ENCODE data around the gene SCN1B. TPM values are rescaled to one million over a fixed set of nuclear protein-coding genes. Genes with fewer than 3 reads are reported as not detected.

SCN1B gene
- total and polyA plus RNA-seq, 10 of the 15 experiments (the other 5 are each of a cell fraction or from before 2014, with no cell fraction given) = 0.04 to 0.54 (median 0.11) TPM; not detected in 3

DNA sequence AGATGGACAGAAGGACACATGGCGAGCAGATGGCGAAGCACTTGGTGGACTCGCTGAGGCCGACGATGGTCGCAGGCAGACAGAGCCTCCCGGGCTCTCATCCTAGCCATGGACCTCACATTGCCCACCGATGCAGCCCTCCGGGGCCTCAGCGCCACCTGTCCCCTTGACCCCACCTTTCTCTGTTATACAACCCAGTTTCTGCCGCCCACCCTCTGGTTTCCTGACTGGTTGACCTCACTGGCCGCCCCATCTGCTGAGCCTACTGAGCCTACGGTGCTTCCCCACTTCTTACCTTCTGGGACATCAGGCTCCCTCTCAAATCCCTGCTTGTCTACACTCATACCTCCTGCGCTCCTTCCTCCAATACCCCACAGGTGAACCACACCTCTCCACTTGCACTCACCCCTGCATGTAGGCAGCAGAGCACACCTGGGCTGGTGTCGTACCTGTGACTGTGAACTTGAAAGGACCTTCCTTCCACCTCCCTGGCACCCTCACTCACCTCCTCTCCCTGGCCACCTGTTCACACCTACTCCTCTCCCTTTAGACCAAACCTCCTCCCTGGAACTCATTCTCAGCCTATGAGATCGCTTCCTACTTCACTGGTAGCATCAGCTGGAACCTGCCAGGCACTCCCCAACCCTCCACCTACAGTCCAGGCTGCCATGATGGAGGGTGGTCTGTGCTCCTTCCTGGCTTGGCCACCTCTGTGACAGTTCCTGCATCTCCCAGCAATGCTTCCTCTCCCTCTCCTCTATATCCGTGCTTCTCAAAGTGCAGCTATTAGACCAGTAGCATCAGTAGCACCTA is 47.3 kb downstream of the SCN1B start (continued):
- TF ChIP-seq, protein P1, sequence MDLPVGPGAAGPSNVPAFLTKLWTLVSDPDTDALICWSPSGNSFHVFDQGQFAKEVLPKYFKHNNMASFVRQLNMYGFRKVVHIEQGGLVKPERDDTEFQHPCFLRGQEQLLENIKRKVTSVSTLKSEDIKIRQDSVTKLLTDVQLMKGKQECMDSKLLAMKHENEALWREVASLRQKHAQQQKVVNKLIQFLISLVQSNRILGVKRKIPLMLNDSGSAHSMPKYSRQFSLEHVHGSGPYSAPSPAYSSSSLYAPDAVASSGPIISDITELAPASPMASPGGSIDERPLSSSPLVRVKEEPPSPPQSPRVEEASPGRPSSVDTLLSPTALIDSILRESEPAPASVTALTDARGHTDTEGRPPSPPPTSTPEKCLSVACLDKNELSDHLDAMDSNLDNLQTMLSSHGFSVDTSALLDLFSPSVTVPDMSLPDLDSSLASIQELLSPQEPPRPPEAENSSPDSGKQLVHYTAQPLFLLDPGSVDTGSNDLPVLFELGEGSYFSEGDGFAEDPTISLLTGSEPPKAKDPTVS (IDR thresholded peaks at IDR 0.05; ENCODE audit: low read depth, low read length) = no peak
- TF ChIP-seq RFX5 (IDR thresholded peaks at IDR 0.05; ENCODE audit: low read depth, low read length) (no peak), RB1 (IDR thresholded peaks at IDR 0.05; ENCODE audit: borderline replicate concordance) (no peak), YY1 (IDR thresholded peaks at IDR 0.05; ENCODE audit: low read depth, low read length) (no peak), BMI1 (IDR thresholded peaks at IDR 0.05; ENCODE audit: borderline replicate concordance) (no peak), POLR2A (IDR thresholded peaks at IDR 0.05; ENCODE audit: low read depth, low read length) (no peak)
- TF ChIP-seq, protein P2, sequence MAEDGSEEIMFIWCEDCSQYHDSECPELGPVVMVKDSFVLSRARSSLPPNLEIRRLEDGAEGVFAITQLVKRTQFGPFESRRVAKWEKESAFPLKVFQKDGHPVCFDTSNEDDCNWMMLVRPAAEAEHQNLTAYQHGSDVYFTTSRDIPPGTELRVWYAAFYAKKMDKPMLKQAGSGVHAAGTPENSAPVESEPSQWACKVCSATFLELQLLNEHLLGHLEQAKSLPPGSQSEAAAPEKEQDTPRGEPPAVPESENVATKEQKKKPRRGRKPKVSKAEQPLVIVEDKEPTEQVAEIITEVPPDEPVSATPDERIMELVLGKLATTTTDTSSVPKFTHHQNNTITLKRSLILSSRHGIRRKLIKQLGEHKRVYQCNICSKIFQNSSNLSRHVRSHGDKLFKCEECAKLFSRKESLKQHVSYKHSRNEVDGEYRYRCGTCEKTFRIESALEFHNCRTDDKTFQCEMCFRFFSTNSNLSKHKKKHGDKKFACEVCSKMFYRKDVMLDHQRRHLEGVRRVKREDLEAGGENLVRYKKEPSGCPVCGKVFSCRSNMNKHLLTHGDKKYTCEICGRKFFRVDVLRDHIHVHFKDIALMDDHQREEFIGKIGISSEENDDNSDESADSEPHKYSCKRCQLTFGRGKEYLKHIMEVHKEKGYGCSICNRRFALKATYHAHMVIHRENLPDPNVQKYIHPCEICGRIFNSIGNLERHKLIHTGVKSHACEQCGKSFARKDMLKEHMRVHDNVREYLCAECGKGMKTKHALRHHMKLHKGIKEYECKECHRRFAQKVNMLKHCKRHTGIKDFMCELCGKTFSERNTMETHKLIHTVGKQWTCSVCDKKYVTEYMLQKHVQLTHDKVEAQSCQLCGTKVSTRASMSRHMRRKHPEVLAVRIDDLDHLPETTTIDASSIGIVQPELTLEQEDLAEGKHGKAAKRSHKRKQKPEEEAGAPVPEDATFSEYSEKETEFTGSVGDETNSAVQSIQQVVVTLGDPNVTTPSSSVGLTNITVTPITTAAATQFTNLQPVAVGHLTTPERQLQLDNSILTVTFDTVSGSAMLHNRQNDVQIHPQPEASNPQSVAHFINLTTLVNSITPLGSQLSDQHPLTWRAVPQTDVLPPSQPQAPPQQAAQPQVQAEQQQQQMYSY (CRISPR knock-in tag; IDR thresholded peaks at IDR 0.05) = no peak
